WTC11 (cell line): ENCODE results near the gene TTR.

ENCODE experiments used
- ATF1 ChIP-seq: sonication (generic); formaldehyde crosslinking; IDR thresholded peaks from 2 replicates; pipeline ENCODE4 v1.8.1; 2023; ENCODE audit warnings: mild to moderate bottlenecking, moderate library complexity, missing genetic modification reagents
- ATF2 ChIP-seq: sonication (generic); formaldehyde crosslinking; IDR thresholded peaks from 2 replicates; pipeline ENCODE4 v1.8.1; 2022; ENCODE audit warnings: low read depth, missing genetic modification reagents, borderline replicate concordance
- ATF3 ChIP-seq: sonication (generic); formaldehyde crosslinking; conservative IDR thresholded peaks from 2 replicates; pipeline ENCODE4 v1.8.1; 2022; ENCODE audit warnings: mild to moderate bottlenecking, missing genetic modification reagents
- CTCF ChIP-seq: fragments of 200-600 bp; IDR thresholded peaks from 2 replicates; pipeline ENCODE4 v1.8.0; 2022; ENCODE audit warnings: antibody characterized with exemption
- E2F1 ChIP-seq: sonication (generic); formaldehyde crosslinking; IDR thresholded peaks from 2 replicates; pipeline ENCODE4 v1.8.0; 2022; ENCODE audit warnings: mild to moderate bottlenecking, missing genetic modification reagents
- ESRRA ChIP-seq: sonication (generic); formaldehyde crosslinking; IDR thresholded peaks from 2 replicates; pipeline ENCODE4 v1.8.1; 2022; ENCODE audit warnings: mild to moderate bottlenecking, missing genetic modification reagents, borderline replicate concordance
- GRHL2 ChIP-seq: fragments of 250-450 bp; sonication (Bioruptor Pico); IDR thresholded peaks from 2 replicates; pipeline ENCODE4 v1.8.0; 2022; ENCODE audit warnings: mild to moderate bottlenecking, moderate library complexity; ENCODE audit not compliant: insufficient replicate concordance, severe bottlenecking
- IRF1 ChIP-seq: sonication (generic); formaldehyde crosslinking; IDR thresholded peaks from 2 replicates; pipeline ENCODE4 v1.8.0; 2023; ENCODE audit warnings: missing genetic modification reagents
- MAX ChIP-seq: sonication (generic); formaldehyde crosslinking; IDR thresholded peaks from 2 replicates; pipeline ENCODE4 v1.8.0; 2022; ENCODE audit warnings: mild to moderate bottlenecking, missing genetic modification reagents
- NFE2L1 ChIP-seq: sonication (generic); formaldehyde crosslinking; IDR thresholded peaks from 2 replicates; pipeline ENCODE4 v1.8.1; 2023; ENCODE audit warnings: missing genetic modification reagents
- TEAD4 ChIP-seq: sonication (generic); formaldehyde crosslinking; IDR thresholded peaks from 2 replicates; pipeline ENCODE4 v1.8.0; 2022; ENCODE audit warnings: mild to moderate bottlenecking, missing genetic modification reagents
- ZNF121 ChIP-seq: sonication (generic); formaldehyde crosslinking; IDR thresholded peaks from 2 replicates; pipeline ENCODE4 v1.8.0; 2023; ENCODE audit warnings: missing genetic modification reagents
- ZNF138 ChIP-seq: sonication (generic); formaldehyde crosslinking; conservative IDR thresholded peaks from 2 replicates; pipeline ENCODE4 v1.8.1; 2022; ENCODE audit warnings: mild to moderate bottlenecking, moderate library complexity, missing genetic modification reagents
- ZNF512 ChIP-seq: sonication (generic); formaldehyde crosslinking; IDR thresholded peaks from 2 replicates; pipeline ENCODE4 v1.8.1; 2022; ENCODE audit warnings: missing genetic modification reagents, borderline replicate concordance

GRCh38 chr18:31636387-31636786 is 44.7 kb downstream of the TTR start:
- no peak for TF ChIP-seq ATF2 (CRISPR knock-in tag)
- no peak for TF ChIP-seq E2F1
- no peak for TF ChIP-seq ATF3 (CRISPR knock-in tag)
- no peak for TF ChIP-seq CTCF
- TF ChIP-seq ZNF138 (CRISPR knock-in tag): no peak
- no peak for TF ChIP-seq MAX (CRISPR knock-in tag)
- TF ChIP-seq ZNF121 (CRISPR knock-in tag): no peak
- TF ChIP-seq ATF1 (CRISPR knock-in tag): no peak
- TF ChIP-seq TEAD4: no peak
- no peak for TF ChIP-seq ESRRA (CRISPR knock-in tag)
- TF ChIP-seq IRF1 (CRISPR knock-in tag): no peak
- TF ChIP-seq GRHL2 (CRISPR knock-in tag): no peak
- no peak for TF ChIP-seq NFE2L1
- no peak for TF ChIP-seq ZNF512
